Bronchial epithelial cell (primary cell): Measurements from ENCODE around the gene CLASP1. TPM values are rescaled to one million over a fixed set of nuclear protein-coding genes. Genes with fewer than 3 reads are reported as not detected.

Experiments
- DNase-seq: peaks from one replicate; pipeline ENCODE4 v3.0.0-alpha.2; 2010; ENCODE audit warnings: low read depth
- FAIRE-seq: peaks from 2 replicates; lab custom pipeline; 2011; peaks lifted over from hg19 to GRCh38; lab: Jason Lieb, UNC
- H3K27me3 ChIP-seq: 2 replicates; pipeline ENCODE4 v1.5.1; 2011; ENCODE audit warnings: low read length; ENCODE audit not compliant: control insufficient read depth, insufficient read depth
- H3K36me3 ChIP-seq: 2 replicates; pipeline ENCODE4 v1.5.1; 2011; ENCODE audit warnings: low read length; ENCODE audit not compliant: control insufficient read depth, insufficient read depth
- H3K4me3 ChIP-seq: 2 replicates; pipeline ENCODE4 v1.5.1; 2011; ENCODE audit warnings: mild to moderate bottlenecking, low read depth, low read length, control low read depth
- total RNA-seq: library from RNA; depleted of rRNA; stranded (reverse); fragments of >200 nt; gene quantifications from 2 replicates; pipeline ENCODE4 v1.2.1, GENCODE V29; 2014
- TF ChIP-seq, protein P1 (sequence below): IDR thresholded peaks from 2 replicates; pipeline ENCODE4 v1.5.1; 2011; ENCODE audit warnings: mild to moderate bottlenecking, moderate library complexity, low read length, control low read depth, inconsistent platforms; ENCODE audit not compliant: insufficient read depth, severe bottlenecking

Gene CLASP1
- total RNA-seq, 1 donor from 2014 or later = 56.9 TPM

DNA sequence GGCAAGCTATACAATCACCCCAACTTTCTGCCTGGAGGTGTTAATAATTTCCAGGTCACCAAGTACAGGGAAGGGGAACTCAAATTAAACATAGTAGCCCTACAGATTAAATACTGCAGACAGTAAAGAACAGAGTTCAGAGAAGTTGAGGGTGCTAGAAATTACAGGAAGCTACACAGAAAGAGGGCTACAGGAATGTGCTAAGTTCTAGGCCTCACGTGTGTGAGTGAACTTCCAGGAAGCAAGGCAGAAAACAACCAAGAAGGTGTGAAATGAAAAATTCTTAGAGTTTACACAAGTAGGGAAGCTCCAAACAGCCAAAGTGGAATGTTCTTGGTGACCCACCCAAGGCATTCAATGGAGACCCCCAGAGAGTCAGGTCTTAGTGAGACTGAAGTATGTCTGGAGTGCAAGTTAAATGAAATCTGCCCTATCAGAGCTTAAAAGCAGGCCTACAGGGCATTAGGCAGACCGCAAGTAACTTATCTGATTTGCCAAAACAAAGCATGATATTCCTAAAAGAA lies 176.7 kb downstream of the CLASP1 start:
- DNase-seq (no peak), FAIRE-seq (no peak)
- TF ChIP-seq, protein P1, sequence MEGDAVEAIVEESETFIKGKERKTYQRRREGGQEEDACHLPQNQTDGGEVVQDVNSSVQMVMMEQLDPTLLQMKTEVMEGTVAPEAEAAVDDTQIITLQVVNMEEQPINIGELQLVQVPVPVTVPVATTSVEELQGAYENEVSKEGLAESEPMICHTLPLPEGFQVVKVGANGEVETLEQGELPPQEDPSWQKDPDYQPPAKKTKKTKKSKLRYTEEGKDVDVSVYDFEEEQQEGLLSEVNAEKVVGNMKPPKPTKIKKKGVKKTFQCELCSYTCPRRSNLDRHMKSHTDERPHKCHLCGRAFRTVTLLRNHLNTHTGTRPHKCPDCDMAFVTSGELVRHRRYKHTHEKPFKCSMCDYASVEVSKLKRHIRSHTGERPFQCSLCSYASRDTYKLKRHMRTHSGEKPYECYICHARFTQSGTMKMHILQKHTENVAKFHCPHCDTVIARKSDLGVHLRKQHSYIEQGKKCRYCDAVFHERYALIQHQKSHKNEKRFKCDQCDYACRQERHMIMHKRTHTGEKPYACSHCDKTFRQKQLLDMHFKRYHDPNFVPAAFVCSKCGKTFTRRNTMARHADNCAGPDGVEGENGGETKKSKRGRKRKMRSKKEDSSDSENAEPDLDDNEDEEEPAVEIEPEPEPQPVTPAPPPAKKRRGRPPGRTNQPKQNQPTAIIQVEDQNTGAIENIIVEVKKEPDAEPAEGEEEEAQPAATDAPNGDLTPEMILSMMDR = no peak
- Histone ChIP-seq H3K36me3 (peaks cover 12% of the 10 kb centered on the region), H3K4me3 (no peak overlapping the region), H3K27me3 (no peaks in the 10 kb centered on the region)

- no peak overlapping the region for H3K4me3 ChIP-seq
- no peaks in the 10 kb centered on the region for H3K27me3 ChIP-seq
- peaks cover 14% of the 10 kb centered on the region for H3K36me3 ChIP-seq
- DNase-seq (no peak), FAIRE-seq (no peak)
- TF ChIP-seq, protein P1 = no peak
These were observed 177.5 kb downstream of the CLASP1 start for GRCh38 chr2:121471532-121472469.

- TF ChIP-seq, protein P1 = no peak
- H3K36me3 ChIP-seq = peaks cover 14% of the 10 kb centered on the region
- H3K4me3 ChIP-seq = no peak overlapping the region
- no peaks in the 10 kb centered on the region for H3K27me3 ChIP-seq
- DNase-seq = no peak
- no peak for FAIRE-seq
These were observed 178.3 kb downstream of the CLASP1 start for GRCh38 chr2:121470917-121471316.

GRCh38 chr2:121469356-121469755 lies 179.9 kb downstream of the CLASP1 start:
- Histone ChIP-seq H3K4me3 (no peak overlapping the region), H3K36me3 (peaks cover 14% of the 10 kb centered on the region), H3K27me3 (no peaks in the 10 kb centered on the region)
- TF ChIP-seq, protein P1 = no peak
- DNase-seq = no peak
- no peak for FAIRE-seq

- TF ChIP-seq, protein P1 = no peak
- DNase-seq (no peak), FAIRE-seq (no peak)
- H3K27me3 ChIP-seq = no peaks in the 10 kb centered on the region
- no peak overlapping the region for H3K4me3 ChIP-seq
- peaks cover 14% of the 10 kb centered on the region for H3K36me3 ChIP-seq
These were observed 180.3 kb downstream of the CLASP1 start for GRCh38 chr2:121468936-121469335.
